COLO829 (cell line): ENCODE measurements around the gene TEN1.
"Not testable (repeated sequence)": the region's sequence is repeated elsewhere in the genome, so short reads cannot be mapped to it uniquely, and the experiment has no call there.

Experiments used
- DNase-seq: peaks from one replicate; pipeline ENCODE4 v3.0.0; 2012; ENCODE audit warnings: low spot score

Gene TEN1

GRCh38 chr17:75978938-75979704, at the start of gene TEN1, which contains the start of gene ACOX1:
Gene TEN1 (plus strand): TSS chr17:75979240. CDS start chr17:75986193, 6,953 bp downstream.
Gene ACOX1 (minus strand): TSS chr17:75979166. CDS start chr17:75979073, 93 bp downstream.
- peak; percentile 81 for DNase-seq

DNA sequence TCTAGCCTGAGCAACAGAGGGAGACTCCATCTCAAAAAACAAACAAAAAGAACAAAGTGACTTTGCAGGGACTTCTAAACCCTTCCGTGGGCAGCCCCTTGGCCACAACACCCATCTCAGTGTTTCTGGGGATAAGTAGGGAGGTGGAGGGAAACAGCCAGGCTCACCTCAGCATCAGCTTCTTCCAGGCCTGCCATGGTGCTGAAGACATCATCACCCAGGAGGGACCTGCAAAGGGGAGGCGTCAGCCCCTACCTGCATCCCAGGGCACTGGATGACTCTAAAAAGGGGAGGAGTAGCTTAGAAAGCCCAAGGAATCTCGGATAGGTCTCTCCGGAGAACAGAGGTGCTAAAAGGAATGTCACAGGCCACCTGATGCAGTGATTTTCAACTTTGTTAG, 48.0 kb upstream of the TEN1 start:
- no peak for DNase-seq

- DNase-seq, result no peak
Observed at GRCh38 chr17:75932852-75933251, 46.2 kb upstream of the TEN1 start.

DNA sequence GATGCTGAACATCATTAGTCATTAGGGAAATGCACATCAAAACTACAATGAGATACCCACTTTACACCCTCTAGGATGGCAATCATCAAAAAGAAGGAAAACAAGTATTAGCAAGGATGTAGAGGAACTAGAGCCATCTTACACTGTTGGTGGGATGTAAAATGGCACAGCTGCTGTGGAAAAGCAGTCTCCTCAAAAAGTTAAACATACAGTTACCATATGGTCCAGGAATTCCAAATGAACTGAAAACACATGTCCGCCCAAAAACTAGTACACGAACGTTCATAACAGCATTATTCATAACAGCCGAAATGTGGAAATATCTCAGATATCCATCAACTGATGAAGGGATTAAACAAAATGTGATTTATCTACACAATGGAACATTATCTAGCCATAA, 45.2 kb upstream of the TEN1 start:
- DNase-seq, result no peak

GRCh38 chr17:75937652-75938051, 41.4 kb upstream of the TEN1 start:
- DNase-seq, result no peak

DNA sequence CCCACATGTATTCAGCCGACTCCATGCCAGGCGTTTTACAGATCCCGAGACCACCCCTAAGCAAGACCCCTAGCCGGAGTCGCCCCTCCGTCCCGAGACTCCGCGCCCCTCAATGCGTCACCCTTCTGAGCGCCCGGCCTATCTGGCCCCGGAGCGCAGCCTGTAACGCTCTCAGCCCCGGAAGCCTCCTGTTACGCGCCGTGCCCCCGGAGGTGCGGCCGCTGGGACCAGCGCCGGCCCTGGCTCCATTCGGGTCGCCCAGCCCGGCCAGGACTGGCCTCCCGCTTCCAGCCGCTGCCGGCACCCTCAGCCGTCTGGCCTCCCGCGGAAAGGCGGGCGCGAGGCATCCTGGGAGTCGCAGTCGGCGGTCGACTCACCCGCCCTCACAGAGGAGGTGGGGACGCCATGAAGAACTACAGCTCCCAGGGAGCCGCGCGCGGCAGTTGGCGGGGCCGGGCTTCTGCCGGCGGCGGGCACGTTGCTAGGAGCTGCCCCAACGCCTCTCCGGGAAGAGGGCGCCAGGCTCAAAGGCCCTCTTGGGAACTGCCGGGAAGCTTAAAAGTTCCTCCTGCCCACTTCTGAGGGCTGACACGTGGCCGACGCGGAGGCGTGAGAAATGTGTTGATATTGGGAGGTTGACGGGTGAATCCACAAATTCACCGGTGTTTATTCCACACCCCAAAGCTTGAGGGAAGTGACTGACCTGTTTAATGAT, 38.2 kb upstream of the TEN1 start, which contains the start of gene FBF1:
FBF1 (minus strand) TSS at position 316 of the 715 bp plus-strand sequence. CDS start 2,893 bp downstream, outside the sequence.
- peak; percentile 96 for DNase-seq

DNA sequence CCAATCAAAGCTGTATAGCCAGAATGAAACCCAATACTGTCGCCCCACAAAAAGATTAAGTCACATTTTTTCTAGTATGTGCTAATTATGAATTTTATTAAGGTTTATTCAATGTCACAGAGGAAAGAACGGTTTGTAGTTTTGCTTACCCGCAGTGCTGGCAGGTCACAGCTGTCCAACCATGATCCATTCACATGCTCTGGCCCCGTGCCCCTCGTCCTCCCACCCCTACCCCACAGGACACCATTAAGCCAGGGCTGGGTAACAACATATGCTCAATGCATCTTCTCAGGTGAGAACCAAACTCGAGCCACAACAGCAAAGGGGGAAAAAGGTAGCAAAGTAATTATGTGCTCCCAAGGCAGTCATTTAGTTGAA, 37.6 kb upstream of the TEN1 start:
- no peak for DNase-seq

DNA sequence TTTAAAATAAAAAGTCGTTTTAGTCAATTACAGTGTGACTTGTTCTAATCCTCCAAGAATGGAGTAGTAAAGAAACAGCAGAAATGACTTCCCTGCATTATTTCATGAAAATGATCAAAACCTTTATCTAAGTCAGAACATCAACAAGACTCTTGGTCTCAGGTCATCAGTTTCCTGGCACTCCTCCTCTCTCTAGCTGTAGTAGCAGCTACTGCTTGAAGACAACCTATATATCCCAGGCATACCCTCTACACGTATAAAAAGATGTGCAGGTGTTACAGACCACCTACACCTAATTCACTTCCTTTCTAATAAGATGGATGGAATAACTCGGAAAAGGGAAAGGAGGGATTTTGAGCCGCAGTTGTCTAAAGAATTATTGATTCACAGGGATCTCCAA, 36.6 kb upstream of the TEN1 start:
- no peak for DNase-seq

- DNase-seq, result no peak
Observed at GRCh38 chr17:75943491-75943890, 35.5 kb upstream of the TEN1 start.

DNA sequence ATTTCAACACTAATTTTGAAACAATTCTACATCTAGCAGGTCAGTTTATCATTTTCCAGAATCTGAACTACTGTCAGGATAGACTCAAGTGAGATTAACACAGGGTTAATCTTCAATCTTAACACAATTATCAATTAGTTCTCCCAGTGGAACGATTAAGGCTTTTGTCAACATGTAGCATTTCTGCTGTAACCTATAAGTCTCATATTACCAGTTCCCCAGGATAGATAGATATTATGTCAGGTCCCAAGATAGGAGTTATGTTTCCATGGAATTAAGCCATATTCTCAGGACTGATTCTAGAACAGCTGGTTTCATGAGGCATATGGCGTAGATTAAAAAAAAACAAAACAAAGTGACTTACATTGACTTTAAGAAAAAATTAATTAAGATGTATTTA, 33.8 kb upstream of the TEN1 start:
- DNase-seq, result no peak

DNA sequence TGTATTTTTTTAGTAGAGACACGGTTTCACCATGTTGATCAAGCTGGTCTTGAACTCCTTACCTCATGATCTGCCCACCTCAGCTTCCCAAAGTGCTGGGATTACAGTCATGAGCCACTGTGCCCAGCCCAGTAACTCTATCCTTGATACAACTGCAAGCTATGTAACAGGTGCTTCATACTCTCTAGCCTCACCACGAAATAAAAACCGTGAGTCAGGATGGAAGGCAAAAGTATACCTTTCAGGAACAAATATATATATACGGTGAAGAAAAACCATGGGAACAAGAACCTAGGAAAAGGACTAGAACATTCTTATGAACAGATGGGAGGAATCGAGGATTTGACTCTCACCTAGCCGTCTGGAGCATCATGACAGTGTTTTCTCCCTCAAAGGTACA, 28.6 kb upstream of the TEN1 start:
- no peak for DNase-seq

DNA sequence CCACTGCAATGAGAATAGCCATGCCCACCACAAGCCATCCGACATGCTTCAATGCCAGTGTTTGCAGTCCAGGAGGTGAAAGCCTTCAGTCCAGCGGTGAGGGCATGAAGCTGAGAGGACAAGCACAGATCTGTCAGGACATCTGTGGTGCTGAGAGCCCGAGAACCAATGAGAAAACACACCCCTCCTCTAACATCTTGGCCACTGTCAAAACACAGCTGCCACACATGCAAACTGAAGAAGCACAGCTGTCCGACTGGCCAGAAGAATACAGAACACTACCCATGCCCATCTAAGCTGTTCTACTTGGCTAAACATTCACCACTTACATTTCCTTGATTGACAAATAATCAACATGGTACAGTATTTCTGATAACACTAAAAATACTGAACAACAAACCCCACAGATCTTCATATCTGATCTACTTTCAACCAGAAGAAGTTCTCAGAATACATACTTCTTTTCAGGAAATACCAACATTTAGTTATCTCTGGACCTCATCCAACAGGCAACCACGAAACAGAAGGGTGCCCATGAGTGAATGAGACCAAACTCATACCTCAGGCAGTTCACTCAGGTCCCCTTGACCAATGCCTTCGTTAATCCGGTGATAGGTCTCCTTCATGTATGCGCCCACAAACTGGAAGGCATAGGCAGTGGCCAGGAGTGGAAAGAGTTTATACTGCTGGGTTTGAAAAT, 28.0 kb upstream of the TEN1 start:
- no peak for DNase-seq

DNA sequence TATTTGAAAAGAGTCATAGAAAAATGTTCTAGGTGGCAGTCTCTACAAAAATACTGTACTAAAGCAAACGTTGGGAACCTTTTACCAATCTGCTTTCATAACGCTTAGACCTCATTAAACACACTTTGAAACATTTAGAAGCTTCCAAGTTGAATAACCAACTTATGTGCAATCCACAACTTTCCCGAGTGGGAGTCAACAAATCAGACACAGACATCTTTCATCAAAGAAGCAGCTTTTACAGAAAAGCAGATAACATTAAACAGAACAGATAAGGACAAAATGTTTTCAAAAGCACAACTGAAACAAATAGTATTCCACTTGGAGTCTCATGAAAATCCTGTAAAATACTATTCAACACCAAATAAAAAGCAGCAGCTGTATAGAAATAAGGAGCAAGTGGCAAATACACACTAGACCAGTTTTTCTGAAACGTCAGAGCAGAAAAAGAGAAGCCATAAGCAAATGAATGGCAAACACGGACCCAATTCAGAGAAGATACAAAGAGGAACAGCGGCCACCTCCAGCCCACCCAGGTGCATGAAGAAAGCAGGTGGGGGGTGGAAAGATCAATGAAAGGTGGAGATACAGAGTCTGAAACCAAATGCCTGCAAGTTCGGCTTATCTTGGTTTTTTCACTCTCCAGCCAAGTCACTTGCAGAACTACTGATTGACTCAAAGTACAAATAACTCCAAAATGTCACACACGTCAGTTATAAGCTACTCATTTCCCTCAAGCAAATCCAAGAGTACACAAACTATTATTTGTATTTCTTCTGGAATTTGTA, 19.8 kb upstream of the TEN1 start:
- no peak for DNase-seq

- DNase-seq, result no peak
Observed at GRCh38 chr17:75959839-75960511, 19.1 kb upstream of the TEN1 start.

DNA sequence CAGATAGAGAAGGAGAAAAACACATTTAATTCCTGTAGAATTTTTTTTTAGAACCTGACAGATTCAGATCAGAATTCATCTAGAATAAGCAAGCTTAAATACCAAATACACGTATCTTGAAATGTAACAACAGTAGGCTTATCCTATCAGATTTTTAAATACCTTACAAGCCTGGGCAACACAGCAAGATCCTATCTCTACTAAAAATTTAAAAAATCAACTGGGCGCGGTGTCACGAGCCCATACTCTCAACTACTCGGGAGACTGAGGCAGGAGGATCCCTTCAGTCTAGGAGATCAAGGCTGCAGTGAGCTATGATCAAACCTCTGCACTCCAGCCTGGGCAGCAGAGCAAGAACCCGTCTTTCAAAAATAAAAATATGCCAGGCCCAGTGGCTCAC, 13.6 kb upstream of the TEN1 start:
- no peak for DNase-seq

GRCh38 chr17:75969044-75969443, 10.0 kb upstream of the TEN1 start:
- DNase-seq, result not testable (repeated sequence)

- no peak for DNase-seq
Observed at GRCh38 chr17:75970011-75970523, 9.0 kb upstream of the TEN1 start.

GRCh38 chr17:75970626-75971025, 8.4 kb upstream of the TEN1 start:
- no peak for DNase-seq

DNA sequence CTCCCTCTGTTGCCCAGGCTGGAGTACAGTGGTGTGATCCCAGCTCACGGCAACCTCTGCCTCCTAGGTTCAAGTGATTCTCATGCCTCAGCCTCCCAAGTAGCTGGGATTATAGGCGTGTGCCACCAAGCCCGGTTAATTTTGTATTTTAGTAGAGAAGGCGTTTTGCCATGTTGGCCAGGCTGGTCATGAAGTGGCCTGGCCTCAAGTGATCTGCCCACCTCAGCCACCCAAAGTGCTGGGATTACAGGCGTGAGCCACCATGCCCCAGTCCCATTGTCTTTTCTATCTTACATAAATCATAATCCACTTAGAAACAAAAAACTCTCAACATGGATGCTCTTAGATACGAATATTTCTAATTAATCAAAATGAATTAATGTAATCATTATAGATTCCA, 3.9 kb upstream of the TEN1 start:
- not testable (repeated sequence) for DNase-seq

- DNase-seq, result no peak
Observed at GRCh38 chr17:75975757-75976174, 3.3 kb upstream of the TEN1 start.

DNA sequence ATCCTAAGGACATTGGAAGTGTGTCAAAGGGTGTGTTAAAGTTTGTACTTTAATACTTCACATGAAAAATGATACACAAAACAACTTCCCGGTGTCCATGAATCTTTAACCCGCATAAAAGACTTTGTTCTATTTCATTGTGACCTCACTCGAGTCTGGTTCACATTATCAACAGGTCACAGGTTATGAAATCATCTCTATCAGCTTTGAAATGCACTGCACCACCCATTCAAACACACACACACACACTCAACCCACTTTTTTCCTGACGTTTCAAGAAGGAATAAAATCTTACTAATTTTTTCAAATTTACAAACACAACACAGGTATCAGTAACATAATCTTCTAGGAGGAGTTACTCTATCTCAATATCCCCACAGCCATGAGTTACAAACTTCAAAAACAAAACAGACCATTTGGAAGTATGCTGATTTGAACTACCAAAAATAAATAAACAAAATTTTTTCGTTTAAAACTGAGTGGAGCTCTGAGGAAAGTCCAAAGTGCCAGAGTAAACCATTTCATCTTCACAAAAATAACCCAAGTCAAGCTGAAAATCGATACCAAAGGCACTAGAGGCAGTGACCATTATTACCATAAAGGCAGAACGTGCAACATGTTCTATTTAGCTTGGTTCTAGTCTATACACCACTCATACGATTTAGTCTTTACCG, 2.7 kb upstream of the TEN1 start:
- DNase-seq, result no peak
